ENCODE results near the gene FGD5. TPM values are rescaled to one million over a fixed set of nuclear protein-coding genes. Genes with fewer than 3 reads are reported as not detected.

FGD5 gene
- total and polyA plus RNA-seq, 8 donors: 1.2 to 34.1 (median 9.0) TPM

DNA sequence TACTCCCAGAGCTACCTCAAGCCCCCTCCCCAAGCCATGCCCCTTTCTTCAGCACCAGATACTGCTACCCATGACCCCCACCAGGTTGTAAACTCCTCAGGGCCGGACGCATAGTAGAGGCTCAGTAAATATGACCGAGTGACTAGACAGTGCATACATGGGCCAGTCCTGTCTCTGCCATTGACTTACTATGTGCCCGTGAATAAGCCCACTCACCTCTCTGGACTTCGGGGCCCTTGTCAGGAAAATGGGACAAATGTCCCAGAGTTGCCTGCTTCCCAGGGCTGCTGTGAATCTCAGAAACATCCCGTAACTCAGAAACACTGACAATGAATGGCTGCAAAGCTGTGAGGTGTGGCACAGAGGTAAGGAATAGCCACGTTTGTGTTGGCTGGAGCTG is 48.2 kb upstream of the FGD5 start:
- TF ChIP-seq, protein P1, sequence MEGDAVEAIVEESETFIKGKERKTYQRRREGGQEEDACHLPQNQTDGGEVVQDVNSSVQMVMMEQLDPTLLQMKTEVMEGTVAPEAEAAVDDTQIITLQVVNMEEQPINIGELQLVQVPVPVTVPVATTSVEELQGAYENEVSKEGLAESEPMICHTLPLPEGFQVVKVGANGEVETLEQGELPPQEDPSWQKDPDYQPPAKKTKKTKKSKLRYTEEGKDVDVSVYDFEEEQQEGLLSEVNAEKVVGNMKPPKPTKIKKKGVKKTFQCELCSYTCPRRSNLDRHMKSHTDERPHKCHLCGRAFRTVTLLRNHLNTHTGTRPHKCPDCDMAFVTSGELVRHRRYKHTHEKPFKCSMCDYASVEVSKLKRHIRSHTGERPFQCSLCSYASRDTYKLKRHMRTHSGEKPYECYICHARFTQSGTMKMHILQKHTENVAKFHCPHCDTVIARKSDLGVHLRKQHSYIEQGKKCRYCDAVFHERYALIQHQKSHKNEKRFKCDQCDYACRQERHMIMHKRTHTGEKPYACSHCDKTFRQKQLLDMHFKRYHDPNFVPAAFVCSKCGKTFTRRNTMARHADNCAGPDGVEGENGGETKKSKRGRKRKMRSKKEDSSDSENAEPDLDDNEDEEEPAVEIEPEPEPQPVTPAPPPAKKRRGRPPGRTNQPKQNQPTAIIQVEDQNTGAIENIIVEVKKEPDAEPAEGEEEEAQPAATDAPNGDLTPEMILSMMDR (IDR thresholded peaks at IDR 0.05): no peak
- TF ChIP-seq POLR2A (IDR thresholded peaks at IDR 0.05) (no peak), POLR2AphosphoS5 (IDR thresholded peaks at IDR 0.05) (no peak), EP300 (IDR thresholded peaks at IDR 0.05) (no peak)
- H3K27me3 ChIP-seq: no peaks in the 10 kb centered on the region
- H3K27ac ChIP-seq: no peak overlapping the region
- DNase-seq: no peak
- no peaks in the 10 kb centered on the region for H3K36me3 ChIP-seq
- no peaks in the 10 kb centered on the region for H3K9me3 ChIP-seq
- H3K4me1 ChIP-seq: no peaks in the 10 kb centered on the region
- no peak overlapping the region for H3K4me3 ChIP-seq
- 86 to 90% (median 88%) methylated on average over 7 of the region's 7 CpGs for WGBS, 5 donors
- intact Hi-C loops (cut with DNase I; ENCODE audit: low total_unique reads): no loop called here

DNA sequence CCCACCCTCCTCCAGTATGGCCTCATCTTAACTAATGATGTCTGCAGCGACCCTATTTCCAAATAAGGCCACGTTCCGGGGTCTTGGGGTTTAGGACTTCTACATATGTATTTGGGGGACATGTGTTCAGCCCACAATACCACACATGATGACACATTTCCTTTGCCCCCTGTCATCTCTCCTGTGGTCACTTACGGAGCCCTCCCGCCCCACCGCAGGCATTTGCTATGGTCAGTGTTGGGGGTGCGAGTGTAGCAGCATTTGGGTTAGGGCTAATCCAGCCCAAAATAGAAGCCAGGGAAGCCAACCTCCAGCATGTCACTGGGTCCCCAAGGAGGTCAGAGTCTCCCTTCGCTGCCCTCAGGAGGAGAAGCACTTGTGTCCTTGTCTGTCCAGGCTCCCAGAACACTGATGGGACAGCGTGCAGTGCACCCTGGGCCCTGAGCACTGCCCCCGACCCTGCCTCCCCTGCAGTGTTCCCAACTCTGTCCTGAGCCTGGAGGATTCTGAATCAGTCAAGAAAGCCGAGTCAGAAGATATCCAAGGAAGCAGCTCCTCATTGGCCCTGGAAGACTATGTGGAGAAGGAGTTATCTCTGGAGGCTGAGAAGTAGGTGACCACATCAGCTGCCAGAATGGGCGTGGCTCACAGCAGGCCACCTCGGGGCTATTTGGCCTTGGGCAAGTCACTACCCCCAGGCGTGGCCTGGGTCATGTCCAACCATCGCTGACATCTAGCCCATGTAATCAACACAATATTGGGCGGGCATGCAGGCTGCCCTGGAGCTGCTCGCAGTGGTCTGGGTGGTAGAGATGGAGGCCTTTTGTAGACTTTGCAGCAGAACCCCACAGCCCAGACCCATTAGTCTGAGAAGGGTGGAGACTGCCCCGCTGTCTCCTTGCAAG is 46.9 kb upstream of the FGD5 start:
- H3K4me1 ChIP-seq: no peaks in the 10 kb centered on the region
- TF ChIP-seq EP300 (IDR thresholded peaks at IDR 0.05): no peak
- no peak for TF ChIP-seq POLR2A (IDR thresholded peaks at IDR 0.05)
- intact Hi-C loops (cut with DNase I; ENCODE audit: low total_unique reads): no loop called here
- no peak for DNase-seq
- H3K36me3 ChIP-seq: no peaks in the 10 kb centered on the region
- 77 to 83% (median 78%) methylated on average over 16 to 18 of the region's 18 CpGs for WGBS, 5 donors
- no peaks in the 10 kb centered on the region for H3K27me3 ChIP-seq
- H3K4me3 ChIP-seq: no peak overlapping the region
- H3K9me3 ChIP-seq: no peaks in the 10 kb centered on the region
- H3K27ac ChIP-seq: no peak overlapping the region

DNA sequence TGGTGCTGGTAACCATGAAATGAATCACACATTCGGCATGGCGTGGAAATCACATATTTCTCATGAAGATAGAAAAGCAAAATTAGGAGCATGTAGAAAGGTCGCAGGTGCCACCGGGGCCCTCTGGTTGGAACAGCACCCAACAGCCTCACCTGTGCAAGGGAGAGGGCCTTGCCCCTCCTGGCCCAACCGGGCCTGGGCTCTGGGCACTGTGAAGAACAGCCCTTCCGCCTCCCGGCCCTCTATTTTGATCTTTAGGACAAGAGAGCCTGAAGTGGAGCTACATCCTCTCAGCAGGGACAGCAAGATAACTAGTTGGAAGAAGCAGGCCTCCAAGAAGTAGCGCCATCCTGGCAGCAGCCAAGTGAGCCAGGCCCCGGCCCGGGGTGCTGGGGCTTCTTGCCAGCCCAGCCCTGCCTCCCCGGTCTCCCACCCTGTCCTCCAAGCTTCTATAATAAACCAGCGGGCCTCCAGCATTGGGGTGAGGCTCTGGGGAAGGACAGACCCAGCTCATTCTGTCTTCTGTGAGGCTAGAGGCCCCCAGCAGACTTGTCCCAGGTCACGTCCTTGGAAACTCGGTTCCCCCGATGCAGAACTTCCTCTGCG is 46.1 kb upstream of the FGD5 start:
- intact Hi-C loops (cut with DNase I; ENCODE audit: low total_unique reads): no loop called here
- H3K27ac ChIP-seq: no peak overlapping the region
- TF ChIP-seq POLR2A (IDR thresholded peaks at IDR 0.05) (no peak), POLR2AphosphoS5 (IDR thresholded peaks at IDR 0.05) (no peak), EP300 (IDR thresholded peaks at IDR 0.05) (no peak)
- TF ChIP-seq, protein P1 (IDR thresholded peaks at IDR 0.05): no peak
- no peaks in the 10 kb centered on the region for H3K4me1 ChIP-seq
- H3K36me3 ChIP-seq: no peaks in the 10 kb centered on the region
- no peaks in the 10 kb centered on the region for H3K27me3 ChIP-seq
- H3K4me3 ChIP-seq: no peak overlapping the region
- H3K9me3 ChIP-seq: no peaks in the 10 kb centered on the region
- no peak for DNase-seq
- WGBS, 5 donors: 86 to 91% (median 87%) methylated on average over 10 to 16 of the region's 16 CpGs

DNA sequence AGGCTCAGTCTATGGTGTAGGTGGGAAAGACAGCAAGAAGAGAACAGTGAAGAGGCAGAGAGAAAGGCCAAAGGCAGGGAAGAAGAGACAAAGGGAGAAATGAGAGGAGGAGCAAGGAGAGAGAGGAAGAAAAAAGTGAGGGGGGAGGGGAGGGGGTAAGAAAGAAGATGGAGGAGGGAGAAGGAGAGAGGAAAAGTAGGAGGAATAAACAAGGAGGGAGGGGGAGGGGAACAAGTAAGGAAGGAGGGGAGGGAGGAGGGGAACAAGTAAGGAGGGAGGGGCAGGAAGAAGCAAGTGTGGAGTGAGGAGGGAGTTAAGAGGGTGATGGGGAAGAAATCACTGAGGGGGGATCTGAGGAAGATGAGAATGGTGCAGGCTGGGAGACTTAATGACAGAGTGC is 45.5 kb upstream of the FGD5 start:
- no peaks in the 10 kb centered on the region for H3K36me3 ChIP-seq
- H3K27me3 ChIP-seq: no peaks in the 10 kb centered on the region
- no peak overlapping the region for H3K4me3 ChIP-seq
- intact Hi-C loops (cut with DNase I; ENCODE audit: low total_unique reads): no loop called here
- H3K4me1 ChIP-seq: no peaks in the 10 kb centered on the region
- H3K27ac ChIP-seq: no peak overlapping the region
- no peak for DNase-seq
- TF ChIP-seq POLR2AphosphoS5 (IDR thresholded peaks at IDR 0.05): no peak
- TF ChIP-seq, protein P1 (IDR thresholded peaks at IDR 0.05): no peak
- TF ChIP-seq POLR2A (IDR thresholded peaks at IDR 0.05): no peak
- no peak for TF ChIP-seq EP300 (IDR thresholded peaks at IDR 0.05)
- H3K9me3 ChIP-seq: peaks cover 0 to 1% (median 0%) of the 10 kb centered on the region in 4 donors

Measured in stomach (tissue), 9 donors.